AG04450 (cell line): ENCODE results near the gene SMPX. TPM values are rescaled to one million over a fixed set of nuclear protein-coding genes. Genes with fewer than 3 reads are reported as not detected.

Experiments used
- CTCF ChIA-PET: fragments of 300-600, 350-600 bp; formaldehyde crosslinking; extraction: SDS; loops from one replicate; lab custom pipeline; 2022; ENCODE audit warnings: antibody characterized with exemption, inconsistent platforms; lab: Charles Lee
- POLR2A ChIA-PET: fragments of 350-600 bp; formaldehyde crosslinking; extraction: SDS; loops from one replicate; lab custom pipeline; 2021; ENCODE audit warnings: antibody characterized with exemption, inconsistent platforms; lab: Yijun Ruan, JAX
- DNase-seq: peaks from one replicate; pipeline ENCODE4 v3.0.0-alpha.2; 2011; ENCODE audit warnings: low read depth, low spot score
- H3K27ac ChIP-seq: one replicate; pipeline ENCODE4 v1.5.1; 2012; ENCODE audit warnings: low read depth, low read length, control low read depth
- H3K27me3 ChIP-seq: one replicate; pipeline ENCODE4 v1.6.0; 2012; ENCODE audit warnings: low read length; ENCODE audit not compliant: control insufficient read depth, insufficient read depth
- H3K4me3 ChIP-seq: 2 replicates; pipeline ENCODE4 v1.5.1; 2011; ENCODE audit warnings: mild to moderate bottlenecking, low read depth, low read length, control low read depth
- H3K9me3 ChIP-seq: 2 replicates; pipeline ENCODE4 v1.5.1; 2012; ENCODE audit warnings: low read length; ENCODE audit not compliant: control insufficient read depth, insufficient read depth
- polyA plus RNA-seq: library from polyadenylated mRNA; depleted of rRNA; stranded (reverse); fragments of >200 nt; gene quantifications from 2 replicates; pipeline ENCODE4 v1.2.3, GENCODE V29; 2011
- TF ChIP-seq, protein P1 (sequence below): IDR thresholded peaks from 2 replicates; pipeline ENCODE4 v1.5.1; 2011; ENCODE audit warnings: low read depth, low read length, control low read depth, inconsistent platforms

SMPX gene
- polyA plus RNA-seq, 1 experiment = not detected

DNA sequence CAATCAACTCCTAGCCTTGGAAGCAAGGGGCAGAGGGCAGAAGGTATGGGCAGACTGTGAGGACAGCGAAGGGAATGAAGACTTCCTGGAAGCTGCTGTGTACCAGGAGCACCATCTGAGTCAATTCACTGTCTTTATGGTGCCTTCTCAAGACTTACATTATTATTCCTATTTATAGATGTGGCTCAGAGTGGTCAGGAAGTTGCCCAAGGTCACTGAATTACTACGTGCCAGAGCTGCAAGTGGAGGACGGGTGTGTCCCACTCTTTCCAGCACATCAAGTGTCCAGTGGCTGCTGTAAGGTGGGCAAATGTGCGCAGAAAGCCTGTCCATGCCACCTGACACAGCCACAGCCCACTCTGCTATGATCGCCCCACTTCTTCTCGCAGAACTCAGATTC is 32.0 kb downstream of the SMPX start:
- ChIA-PET POLR2A (no interaction called here), CTCF (interaction anchor here (1.0 to 1.6 kb wide), 6 partner anchors 8 to 1200 kb away, joined by 3 to 31 read pairs (median 4); no protein-coding TSS in a partner anchor)
- H3K27me3 ChIP-seq = no peaks in the 10 kb centered on the region
- TF ChIP-seq, protein P1, sequence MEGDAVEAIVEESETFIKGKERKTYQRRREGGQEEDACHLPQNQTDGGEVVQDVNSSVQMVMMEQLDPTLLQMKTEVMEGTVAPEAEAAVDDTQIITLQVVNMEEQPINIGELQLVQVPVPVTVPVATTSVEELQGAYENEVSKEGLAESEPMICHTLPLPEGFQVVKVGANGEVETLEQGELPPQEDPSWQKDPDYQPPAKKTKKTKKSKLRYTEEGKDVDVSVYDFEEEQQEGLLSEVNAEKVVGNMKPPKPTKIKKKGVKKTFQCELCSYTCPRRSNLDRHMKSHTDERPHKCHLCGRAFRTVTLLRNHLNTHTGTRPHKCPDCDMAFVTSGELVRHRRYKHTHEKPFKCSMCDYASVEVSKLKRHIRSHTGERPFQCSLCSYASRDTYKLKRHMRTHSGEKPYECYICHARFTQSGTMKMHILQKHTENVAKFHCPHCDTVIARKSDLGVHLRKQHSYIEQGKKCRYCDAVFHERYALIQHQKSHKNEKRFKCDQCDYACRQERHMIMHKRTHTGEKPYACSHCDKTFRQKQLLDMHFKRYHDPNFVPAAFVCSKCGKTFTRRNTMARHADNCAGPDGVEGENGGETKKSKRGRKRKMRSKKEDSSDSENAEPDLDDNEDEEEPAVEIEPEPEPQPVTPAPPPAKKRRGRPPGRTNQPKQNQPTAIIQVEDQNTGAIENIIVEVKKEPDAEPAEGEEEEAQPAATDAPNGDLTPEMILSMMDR = no peak
- no peaks in the 10 kb centered on the region for H3K9me3 ChIP-seq
- H3K4me3 ChIP-seq = no peak overlapping the region
- H3K27ac ChIP-seq = no peak overlapping the region
- DNase-seq = no peak

DNA sequence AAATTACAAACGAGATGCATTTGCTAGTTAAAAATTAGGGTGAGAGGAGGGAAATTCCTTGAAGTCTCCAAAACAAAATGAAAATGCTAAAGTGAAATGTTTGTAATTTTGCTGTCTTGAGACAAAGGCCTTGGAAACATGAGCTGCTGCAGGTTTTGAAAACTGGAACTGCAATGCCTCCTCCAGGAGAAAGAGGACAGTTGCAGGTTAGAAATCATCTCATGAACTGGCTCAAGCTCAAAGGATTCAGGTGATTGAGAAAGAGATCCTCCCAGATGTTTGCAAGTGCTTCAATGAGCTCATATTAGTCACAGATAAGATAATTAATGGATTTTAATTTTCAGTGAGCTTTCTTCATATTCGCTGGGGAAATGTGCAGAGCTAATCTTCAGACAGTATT is 32.4 kb downstream of the SMPX start:
- ChIA-PET CTCF (interaction anchor here (1.0 to 1.6 kb wide), 6 partner anchors 8 to 1199 kb away, joined by 3 to 31 read pairs (median 4); no protein-coding TSS in a partner anchor), POLR2A (no interaction called here)
- H3K27ac ChIP-seq = no peak overlapping the region
- H3K9me3 ChIP-seq = no peaks in the 10 kb centered on the region
- H3K27me3 ChIP-seq = no peaks in the 10 kb centered on the region
- DNase-seq = peak; percentile 33
- TF ChIP-seq, protein P1 = peak; percentile 57
- no peak overlapping the region for H3K4me3 ChIP-seq

DNA sequence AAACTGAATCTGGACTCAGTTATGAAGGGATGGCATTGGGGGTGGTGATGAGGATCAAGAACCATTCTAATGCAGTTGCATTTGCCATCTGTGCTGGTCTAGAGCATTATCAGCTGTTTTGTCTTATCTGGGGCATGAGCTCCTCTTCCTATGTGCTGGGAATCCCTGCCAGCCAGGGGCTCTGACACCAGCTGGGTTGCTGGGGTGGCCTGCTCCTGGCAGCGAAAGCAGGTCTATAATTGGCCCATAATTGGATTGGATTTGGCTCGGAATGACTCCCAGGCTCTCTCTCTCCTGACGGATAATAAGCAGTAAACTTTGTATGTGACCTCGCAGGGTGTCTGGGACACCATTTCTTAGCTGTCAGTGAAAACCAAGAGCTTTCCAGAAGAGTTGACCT is 34.1 kb downstream of the SMPX start:
- H3K9me3 ChIP-seq = no peaks in the 10 kb centered on the region
- POLR2A ChIA-PET = no interaction called here
- no peak for DNase-seq
- no peaks in the 10 kb centered on the region for H3K27me3 ChIP-seq
- CTCF ChIA-PET = interaction anchor here (1.7 kb wide), 1 partner anchor 1194 kb away, joined by 4 read pairs; no protein-coding TSS in a partner anchor
- H3K4me3 ChIP-seq = no peak overlapping the region
- H3K27ac ChIP-seq = no peak overlapping the region
- TF ChIP-seq, protein P1 = no peak

DNA sequence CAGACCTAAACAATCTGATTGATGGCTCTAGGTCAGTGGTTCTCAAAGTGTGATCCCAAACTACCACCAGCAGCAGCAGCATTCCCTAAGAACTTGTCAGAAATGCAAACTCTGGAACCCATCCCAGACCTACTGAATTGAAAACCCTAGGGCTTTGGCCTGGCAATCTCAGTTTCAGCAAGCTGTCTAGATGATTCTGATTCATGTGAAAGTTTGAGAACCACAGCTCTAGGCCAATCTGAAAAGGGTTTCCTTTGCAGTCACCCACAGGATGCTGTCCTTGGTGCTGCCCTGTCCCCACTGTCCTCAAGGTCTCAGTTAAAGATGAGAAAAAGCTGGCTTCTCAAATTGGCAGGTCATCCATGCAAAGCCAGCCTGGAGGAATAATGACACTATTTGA is 34.8 kb downstream of the SMPX start:
- no peaks in the 10 kb centered on the region for H3K9me3 ChIP-seq
- H3K4me3 ChIP-seq = no peak overlapping the region
- no peak for DNase-seq
- POLR2A ChIA-PET = no interaction called here
- no peak overlapping the region for H3K27ac ChIP-seq
- CTCF ChIA-PET = interaction anchor here (1.7 kb wide), 1 partner anchor 1193 kb away, joined by 4 read pairs; no protein-coding TSS in a partner anchor
- TF ChIP-seq, protein P1 = no peak
- H3K27me3 ChIP-seq = no peaks in the 10 kb centered on the region

DNA sequence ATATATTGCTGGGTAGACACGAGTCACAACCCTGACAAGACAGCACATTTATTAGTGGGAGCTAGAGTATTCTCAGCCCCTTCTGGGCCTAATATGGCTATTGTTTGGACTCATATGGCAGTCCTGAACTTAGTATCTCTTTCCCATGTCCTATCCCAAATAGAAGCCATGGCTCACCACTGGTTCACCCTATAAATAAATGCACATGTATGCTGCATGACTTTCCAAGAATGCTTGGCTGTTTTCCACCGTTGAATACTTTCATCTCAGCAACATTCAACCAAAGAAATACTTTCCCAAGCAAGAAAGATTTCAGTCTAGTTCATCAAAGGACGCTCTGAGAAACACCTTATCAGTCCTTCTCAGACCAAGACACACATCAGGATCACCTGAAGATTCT is 36.7 kb downstream of the SMPX start:
- ChIA-PET POLR2A (no interaction called here), CTCF (no interaction called here)
- Histone ChIP-seq H3K27me3 (no peaks in the 10 kb centered on the region), H3K9me3 (no peaks in the 10 kb centered on the region), H3K27ac (no peak overlapping the region), H3K4me3 (no peak overlapping the region)
- TF ChIP-seq, protein P1 = no peak
- DNase-seq = no peak
